GM04504 (cell line): ENCODE measurements around the gene MUC5B.

ENCODE experiments used
- DNase-seq: peaks from one replicate; pipeline ENCODE4 v3.0.0-alpha.2; 2012; ENCODE audit warnings: low read depth

Gene MUC5B

GRCh38 chr11:1221848-1222311 is 986 bp upstream of the MUC5B start:
- DNase-seq: no peak

- DNase-seq: no peak
Measured at GRCh38 chr11:1223346-1224110, 662 bp downstream of the MUC5B start.

- DNase-seq: no peak
Measured at GRCh38 chr11:1224111-1224490, 1.2 kb downstream of the MUC5B start.

- DNase-seq: no peak
Measured at GRCh38 chr11:1224491-1225385, 1.9 kb downstream of the MUC5B start.

- DNase-seq: no peak
Measured at GRCh38 chr11:1225386-1226225, 2.7 kb downstream of the MUC5B start.

- DNase-seq: no peak
Measured at GRCh38 chr11:1226226-1226985, 3.5 kb downstream of the MUC5B start.

GRCh38 chr11:1226986-1227550 is 4.2 kb downstream of the MUC5B start:
- no peak for DNase-seq

- DNase-seq: no peak
Measured at GRCh38 chr11:1227551-1228100, 4.8 kb downstream of the MUC5B start.

- DNase-seq: no peak
Measured at GRCh38 chr11:1228101-1228821, 5.4 kb downstream of the MUC5B start.

- no peak for DNase-seq
Measured at GRCh38 chr11:1228921-1229451, 6.1 kb downstream of the MUC5B start.

GRCh38 chr11:1229471-1230120 is 6.7 kb downstream of the MUC5B start:
- no peak for DNase-seq

GRCh38 chr11:1230121-1230455 is 7.2 kb downstream of the MUC5B start:
- no peak for DNase-seq

- no peak for DNase-seq
Measured at GRCh38 chr11:1230456-1231395, 7.9 kb downstream of the MUC5B start.

GRCh38 chr11:1231396-1232020 is 8.6 kb downstream of the MUC5B start:
- no peak for DNase-seq

GRCh38 chr11:1232021-1232882 is 9.4 kb downstream of the MUC5B start:
- no peak for DNase-seq

- DNase-seq: no peak
Measured at GRCh38 chr11:1232883-1233321, 10.0 kb downstream of the MUC5B start.
